Heart right ventricle (tissue), 16 donors: ENCODE results near the gene IGSF22. TPM values are rescaled to one million over a fixed set of nuclear protein-coding genes. Genes with fewer than 3 reads are reported as not detected.

ENCODE experiments used
- ATAC-seq, 8 donors: fragments of 200-7000 bp; cut with Tn5 transposase; one replicate each; pipeline ENCODE4 v1.9.1; 2020; ENCODE audit warnings: mild to moderate bottlenecking in 8 of 8, moderate library complexity in 8 of 8, moderate number of reproducible peaks in 1 of 8
- DNase-seq, 2 donors: peaks; one replicate each; pipeline ENCODE4 v3.0.0-alpha.2; 2020
- H3K27ac ChIP-seq, 10 donors: fragments of 200-600 bp; sonication (generic) in 2 of 10; one replicate each; pipeline versions ENCODE4 v1.5.0 to v1.8.0; 2020 to 2022; ENCODE audit warnings: mild to moderate bottlenecking in 3 of 10
- H3K27me3 ChIP-seq, 7 donors: fragments of 200-600 bp; one replicate each; pipeline ENCODE4 v1.8.0; 2021 to 2022; ENCODE audit warnings: mild to moderate bottlenecking in 2 of 7
- H3K36me3 ChIP-seq, 9 donors: fragments of 200-600 bp; sonication (generic) in 1 of 9; one replicate each; pipeline versions ENCODE4 v1.5.0 to v1.8.0; 2020 to 2022; ENCODE audit warnings: mild to moderate bottlenecking in 2 of 9
- H3K4me1 ChIP-seq, 9 donors: fragments of 200-600 bp; sonication (generic) in 1 of 9; one replicate each; pipeline versions ENCODE4 v1.5.0 to v1.8.0; 2020 to 2022; ENCODE audit warnings: mild to moderate bottlenecking in 4 of 9
- H3K4me3 ChIP-seq, 10 donors: fragments of 200-600 bp; sonication (generic) in 2 of 10; one replicate each; pipeline versions ENCODE4 v1.5.0 to v1.8.0; 2020 to 2022; ENCODE audit warnings: mild to moderate bottlenecking in 7 of 10, moderate library complexity in 2 of 10
- H3K9me3 ChIP-seq, 11 donors: fragments of 200-600 bp in 10 of 11; sonication (generic) in 2 of 11; one replicate each; pipeline versions ENCODE4 v1.5.0 to v1.8.0; 2013 to 2022; ENCODE audit warnings: mild to moderate bottlenecking in 2 of 11, control low read depth in 1 of 11, moderate library complexity in 1 of 11
- CTCF ChIP-seq, 9 donors: fragments of 200-600 bp; sonication (generic) in 2 of 9; IDR thresholded peaks; one replicate each; pipeline versions ENCODE4 v1.5.0 to v1.8.0; 2021 to 2022; ENCODE audit warnings: antibody characterized with exemption in 9 of 9, mild to moderate bottlenecking in 5 of 9, moderate library complexity in 1 of 9
- WGBS, 2 donors: extraction: QIAGEN DNeasy Blood & Tissue Kit; methylation state at CpG; one replicate each; pipeline ENCODE4 v1.1.7; 2013; ENCODE audit warnings: inconsistent platforms in 1 of 2; 5-methylcytosine and 5-hydroxymethylcytosine counted together
- intact Hi-C, 10 donors: fragments of 100-400 bp; cut with DNase I; formaldehyde crosslinking; loops; one replicate each; pipeline versions ENCODE4 v1.11.1 to v1.14.2; 2022
- long read RNA-seq, 3 donors: library from polyadenylated mRNA; unstranded; transcript quantifications; one replicate each; pipeline ENCODE4 v2.0.0, GENCODE V29; 2020 to 2021
- polyA plus RNA-seq, 2 donors: library from polyadenylated mRNA; stranded (reverse); fragments of 200-250 nt; gene quantifications; one replicate each; pipeline ENCODE4 v1.2.3, GENCODE V29; 2013
- total RNA-seq, 10 donors: library from RNA; stranded (reverse); fragmentation: NEBNext Ultra II Directional in 3 of 10; extraction: Animal tissue kit (Norgen Biotek cat#: 25700) in 3 of 10; gene quantifications; one replicate each; pipeline versions ENCODE4 v1.2.1 to v1.2.4, GENCODE V29; 2021 to 2023
- donor health status: Arrhythmogenic right ventricular cardiomyopathy.
- donor health status: ischemic (EF 13 %, LVEDD 7.1; RV severe dilation, severe dysfunction).
- donor health status: healthy with polysubstance abuse.
- donor health status: DM: no; HTN: yes; CAD: no.
- donor health status: DM: no; HTN: no; CAD: no.
- donor health status: ischemic (EF 25% LVEDD 6.9; RV normal size, moderate dysfunction).
- donor health status: ischemic (EF 25% LVEDD 5.7; RV mildly dilated, moderate dysfunction).
- donor health status: healthy.
- donor health status: DM: yes; HTN: yes; CAD: no.
- donor health status: Ischemic cardiomyopathy.
- donor health status: ischemic (EF 35%, LVEDD 5.7; RV mildly dilated, moderate dysfunction).
- donor health status: nonischemic (EF 11% LVEDD 7.7; RV severe dilation, severe dysfunction).
- donor health status: DM: yes; HTN: yes; CAD: no.
- donor health status: PGD.
- donor health status: ischemic (EF 29% LVEDD 5.4; RV normal size, mild dysfunction).
- donor health status: nonischemic (EF 23%, LVEDD 6.1; RV moderate dilation, normal function).

IGSF22 gene
- total RNA-seq (1 to 10 TPM in 2 of 10 donors, under 1 TPM in 7, not detected in 1; 0.18 to 1.3 (median 0.68) TPM), polyA plus RNA-seq (under 1 TPM; 0.30 to 0.44 TPM)
- long read RNA-seq, donor 1 = 0 reads
- long read RNA-seq, donor 2, partial matches to known transcripts = 2 of 2 reads
- long read RNA-seq, donor 2, other reads (novel, unspliced or antisense) = 0 of 2 reads
- long read RNA-seq, donor 3 = 0 reads

- intact Hi-C loops = loop anchor here in 4 of 10 donors (10.0 kb wide), 3 partner anchors 141 to 201 kb away; partner anchors contain the start of genes TSG101 (in 1 of the 4) and UEVLD (in 1 of the 4)
- no peak for TF ChIP-seq CTCF (IDR thresholded peaks at IDR 0.05)
- DNase-seq = no peak
- no peaks in the 10 kb centered on the region for H3K36me3 ChIP-seq
- H3K4me1 ChIP-seq = peaks cover 0 to 19% (median 6%) of the 10 kb centered on the region in 9 donors
- WGBS, 2 donors = 60 to 72% methylated on average over 7 of the region's 7 CpGs
- ATAC-seq = no peak
- H3K4me3 ChIP-seq = no peak within 1 kb of the TSS
- no peaks in the 10 kb centered on the region for H3K27me3 ChIP-seq
- no peaks in the 10 kb centered on the region for H3K9me3 ChIP-seq
- H3K27ac ChIP-seq = no peak within 1 kb of the TSS
Observed at GRCh38 chr11:18726040-18726439, at the start of gene IGSF22. TSS of gene IGSF22 (minus strand) at chr11:18726188. CDS start at chr11:18724236, 1,952 bp downstream.

GRCh38 chr11:18774801-18775200 is 48.8 kb upstream of the IGSF22 start:
- no peak for DNase-seq
- 77 to 78% methylated on average over 7 of the region's 7 CpGs for WGBS, 2 donors
- Histone ChIP-seq H3K27me3 (peaks cover 0 to 4% (median 0%) of the 10 kb centered on the region in 7 donors), H3K36me3 (no peaks in the 10 kb centered on the region), H3K27ac (no peak overlapping the region), H3K9me3 (peaks cover 0 to 4% (median 0%) of the 10 kb centered on the region in 11 donors), H3K4me3 (no peak overlapping the region), H3K4me1 (peaks cover 0 to 8% (median 4%) of the 10 kb centered on the region in 9 donors)
- ATAC-seq = no peak
- intact Hi-C loops = loop anchor here in 2 of 10 donors (2.0 kb wide), 1 partner anchor 28 kb away; no protein-coding TSS in a partner anchor
- no peak for TF ChIP-seq CTCF (IDR thresholded peaks at IDR 0.05)

- 83 to 85% methylated on average over 3 of the region's 3 CpGs for WGBS, 2 donors
- DNase-seq (no peak), ATAC-seq (no peak)
- Histone ChIP-seq H3K27me3 (peaks cover 0 to 4% (median 0%) of the 10 kb centered on the region in 7 donors), H3K27ac (no peak overlapping the region), H3K36me3 (no peaks in the 10 kb centered on the region), H3K4me3 (no peak overlapping the region), H3K9me3 (peaks cover 0 to 4% (median 0%) of the 10 kb centered on the region in 11 donors), H3K4me1 (peaks cover 0 to 11% (median 4%) of the 10 kb centered on the region in 9 donors)
- intact Hi-C loops = loop anchor here in 2 of 10 donors (2.0 kb wide), 1 partner anchor 29 kb away; no protein-coding TSS in a partner anchor
- TF ChIP-seq CTCF (IDR thresholded peaks at IDR 0.05) = no peak
Observed at GRCh38 chr11:18773681-18774080, 47.7 kb upstream of the IGSF22 start.

GRCh38 chr11:18773104-18773503 is 47.1 kb upstream of the IGSF22 start:
- peaks cover 0 to 4% (median 0%) of the 10 kb centered on the region in 11 donors for H3K9me3 ChIP-seq
- ATAC-seq = no peak
- peaks cover 0 to 4% (median 0%) of the 10 kb centered on the region in 7 donors for H3K27me3 ChIP-seq
- H3K36me3 ChIP-seq = no peaks in the 10 kb centered on the region
- H3K4me3 ChIP-seq = no peak overlapping the region
- TF ChIP-seq CTCF (IDR thresholded peaks at IDR 0.05) = no peak
- intact Hi-C loops = no loop called here
- WGBS, 2 donors = 61 to 65% methylated on average over 8 of the region's 8 CpGs
- H3K4me1 ChIP-seq = peaks cover 0 to 16% (median 4%) of the 10 kb centered on the region in 9 donors
- DNase-seq = no peak
- no peak overlapping the region for H3K27ac ChIP-seq
